Stimulated activated CD4-positive, alpha-beta T cell treated with anti-CD3 and anti-CD28 coated beads, Interleukin-4, amount 100 ng/mL, for 4 hours (primary cell): ENCODE data around the gene NEIL1.
"Not testable (repeated sequence)": the region's sequence is repeated elsewhere in the genome, so short reads cannot be mapped to it uniquely, and the experiment has no call there.

Experiments used
- DNase-seq, 2 experiments: peaks; one replicate each; pipeline ENCODE4 v3.0.0-alpha.2; 2020

The NEIL1 gene

GRCh38 chr15:75346796-75347221 is at the start of gene NEIL1:
Gene NEIL1 (plus strand): TSS chr15:75347039. CDS start chr15:75348906, 1,867 bp downstream.
- no peak for DNase-seq

GRCh38 chr15:75298541-75299310 is 48.1 kb upstream of the NEIL1 start:
- not testable (repeated sequence) for DNase-seq

GRCh38 chr15:75299311-75299688 is 47.5 kb upstream of the NEIL1 start:
- DNase-seq = peak; percentile 40 to 60

- DNase-seq = not testable (repeated sequence)
Measured at GRCh38 chr15:75300026-75300425, 46.8 kb upstream of the NEIL1 start.

- no peak for DNase-seq
Measured at GRCh38 chr15:75302318-75302717, 44.5 kb upstream of the NEIL1 start.

GRCh38 chr15:75302753-75303152 is 44.1 kb upstream of the NEIL1 start:
- DNase-seq = not testable (repeated sequence)

GRCh38 chr15:75306188-75306587 is 40.7 kb upstream of the NEIL1 start:
- DNase-seq = no peak

- DNase-seq = no peak
Measured at GRCh38 chr15:75307778-75308390, 39.0 kb upstream of the NEIL1 start.

- no peak for DNase-seq
Measured at GRCh38 chr15:75309711-75310110, 37.1 kb upstream of the NEIL1 start.

GRCh38 chr15:75312548-75312947 is 34.3 kb upstream of the NEIL1 start:
- DNase-seq = not testable (repeated sequence)

GRCh38 chr15:75313116-75313845 is 33.6 kb upstream of the NEIL1 start:
- DNase-seq = no peak

GRCh38 chr15:75314552-75315290 is 32.1 kb upstream of the NEIL1 start:
- no peak for DNase-seq

- DNase-seq = not testable (repeated sequence)
Measured at GRCh38 chr15:75319231-75319897, 27.5 kb upstream of the NEIL1 start.

GRCh38 chr15:75321711-75322110 is 25.1 kb upstream of the NEIL1 start:
- no peak for DNase-seq

- no peak for DNase-seq
Measured at GRCh38 chr15:75325922-75326321, 20.9 kb upstream of the NEIL1 start.

GRCh38 chr15:75327005-75327404 is 19.8 kb upstream of the NEIL1 start:
- DNase-seq = no peak

GRCh38 chr15:75327491-75327890 is 19.3 kb upstream of the NEIL1 start:
- DNase-seq = no peak

- DNase-seq = no peak
Measured at GRCh38 chr15:75328493-75329314, 18.1 kb upstream of the NEIL1 start.

- no peak for DNase-seq
Measured at GRCh38 chr15:75329571-75329970, 17.3 kb upstream of the NEIL1 start.

- DNase-seq = not testable (repeated sequence)
Measured at GRCh38 chr15:75332093-75332492, 14.7 kb upstream of the NEIL1 start.

- not testable (repeated sequence) for DNase-seq
Measured at GRCh38 chr15:75333654-75334419, 13.0 kb upstream of the NEIL1 start.
